ENCODE data around the gene TNNT3. TPM values are rescaled to one million over a fixed set of nuclear protein-coding genes. Genes with fewer than 3 reads are reported as not detected.

Gene TNNT3
- total RNA-seq, 2 experiments from 2014 or later: 4.7 to 6.2 TPM

DNA sequence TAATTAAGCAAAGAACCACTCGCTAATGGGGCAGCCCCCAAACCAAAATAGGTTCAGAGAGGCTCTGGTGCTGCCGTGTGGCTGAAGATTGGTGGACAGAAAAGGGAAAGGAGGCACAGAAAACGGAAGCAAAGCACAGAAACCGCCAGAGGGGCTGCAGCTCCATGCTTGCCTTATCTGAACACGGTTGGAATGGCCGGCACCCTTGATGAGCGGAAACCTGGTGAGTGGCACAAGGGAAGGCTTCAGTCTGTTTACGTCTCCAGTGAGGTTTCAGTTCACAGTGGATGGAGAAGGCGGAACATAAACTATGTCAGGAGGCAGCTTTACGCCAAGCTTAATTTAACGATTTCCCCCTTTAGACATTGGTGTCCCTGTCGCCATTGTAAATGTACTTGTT lies 22.6 kb upstream of the TNNT3 start:
- no peak for TF ChIP-seq EZH2phosphoT487 (IDR thresholded peaks at IDR 0.05; ENCODE audit: borderline replicate concordance, low read depth, low read length)
- TF ChIP-seq, protein P1, sequence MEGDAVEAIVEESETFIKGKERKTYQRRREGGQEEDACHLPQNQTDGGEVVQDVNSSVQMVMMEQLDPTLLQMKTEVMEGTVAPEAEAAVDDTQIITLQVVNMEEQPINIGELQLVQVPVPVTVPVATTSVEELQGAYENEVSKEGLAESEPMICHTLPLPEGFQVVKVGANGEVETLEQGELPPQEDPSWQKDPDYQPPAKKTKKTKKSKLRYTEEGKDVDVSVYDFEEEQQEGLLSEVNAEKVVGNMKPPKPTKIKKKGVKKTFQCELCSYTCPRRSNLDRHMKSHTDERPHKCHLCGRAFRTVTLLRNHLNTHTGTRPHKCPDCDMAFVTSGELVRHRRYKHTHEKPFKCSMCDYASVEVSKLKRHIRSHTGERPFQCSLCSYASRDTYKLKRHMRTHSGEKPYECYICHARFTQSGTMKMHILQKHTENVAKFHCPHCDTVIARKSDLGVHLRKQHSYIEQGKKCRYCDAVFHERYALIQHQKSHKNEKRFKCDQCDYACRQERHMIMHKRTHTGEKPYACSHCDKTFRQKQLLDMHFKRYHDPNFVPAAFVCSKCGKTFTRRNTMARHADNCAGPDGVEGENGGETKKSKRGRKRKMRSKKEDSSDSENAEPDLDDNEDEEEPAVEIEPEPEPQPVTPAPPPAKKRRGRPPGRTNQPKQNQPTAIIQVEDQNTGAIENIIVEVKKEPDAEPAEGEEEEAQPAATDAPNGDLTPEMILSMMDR (conservative IDR thresholded peaks at IDR 0.05; ENCODE audit: low read length): no peak
- no peaks in the 10 kb centered on the region for H3K9me2 ChIP-seq (ENCODE audit: insufficient read depth, low read length)
- H3K4me2 ChIP-seq (ENCODE audit: low read length): no peak overlapping the region
- H3K4me1 ChIP-seq (ENCODE audit: insufficient read depth, low read length, poor library complexity, severe bottlenecking): no peaks in the 10 kb centered on the region
- H3K36me3 ChIP-seq (ENCODE audit: insufficient read depth, low read length): no peaks in the 10 kb centered on the region
- H3K27ac ChIP-seq (ENCODE audit: low read depth, low read length, poor library complexity, severe bottlenecking): no peak overlapping the region
- H3K4me3 ChIP-seq (ENCODE audit: low read depth, low read length, poor library complexity, severe bottlenecking): no peak overlapping the region
- H3K79me2 ChIP-seq (ENCODE audit: insufficient read depth, low read depth, low read length): no peaks in the 10 kb centered on the region
- no peaks in the 10 kb centered on the region for H4K20me1 ChIP-seq (ENCODE audit: insufficient read depth, low read length)
- BruUV-seq (replicated peaks): no TSS peak
- H3K9me3 ChIP-seq (ENCODE audit: low read length): no peaks in the 10 kb centered on the region
- H2AFZ ChIP-seq (ENCODE audit: low read length): no peak overlapping the region
- intact Hi-C loops (cut with micrococcal nuclease; ENCODE audit: unreplicated experiment): loop anchor here (10.0 kb wide), 1 partner anchor 48 kb away; the partner anchor contains the start of gene MRPL23
- ChIA-PET POLR2A (no interaction called here), CTCF (ENCODE audit: unreplicated experiment) (no interaction called here)
- DNase-seq (ENCODE audit: low spot score): no peak

DNA sequence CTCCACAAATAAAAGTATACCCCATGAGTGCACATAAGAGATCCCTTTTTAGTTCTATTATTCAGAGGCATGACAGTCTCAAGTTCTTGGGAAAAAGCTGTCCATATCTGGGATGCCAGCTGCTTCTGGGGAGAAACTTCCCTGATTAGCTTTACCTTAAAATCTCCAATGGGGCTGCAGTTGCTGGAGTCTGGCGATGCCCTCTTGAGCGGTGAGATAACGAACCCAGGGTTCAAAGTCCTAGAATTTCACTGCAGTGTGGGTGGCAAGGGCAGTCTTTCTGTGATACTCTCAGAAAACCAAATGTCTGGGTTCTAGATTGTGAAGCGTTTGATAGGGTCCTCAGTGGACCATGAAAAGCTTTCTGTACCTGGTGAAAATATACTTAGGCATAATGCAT lies 20.4 kb upstream of the TNNT3 start:
- Histone ChIP-seq H4K20me1 (ENCODE audit: insufficient read depth, low read length) (no peaks in the 10 kb centered on the region), H3K79me2 (ENCODE audit: insufficient read depth, low read depth, low read length) (no peaks in the 10 kb centered on the region), H2AFZ (ENCODE audit: low read length) (no peak overlapping the region), H3K9me2 (ENCODE audit: insufficient read depth, low read length) (no peaks in the 10 kb centered on the region), H3K4me2 (ENCODE audit: low read length) (no peak overlapping the region), H3K4me1 (ENCODE audit: insufficient read depth, low read length, poor library complexity, severe bottlenecking) (no peaks in the 10 kb centered on the region), H3K27ac (ENCODE audit: low read depth, low read length, poor library complexity, severe bottlenecking) (no peak overlapping the region), H3K4me3 (ENCODE audit: low read depth, low read length, poor library complexity, severe bottlenecking) (no peak overlapping the region), H3K9me3 (ENCODE audit: low read length) (no peaks in the 10 kb centered on the region), H3K36me3 (ENCODE audit: insufficient read depth, low read length) (no peaks in the 10 kb centered on the region)
- BruUV-seq (replicated peaks): no TSS peak
- no peak for TF ChIP-seq EZH2phosphoT487 (IDR thresholded peaks at IDR 0.05; ENCODE audit: borderline replicate concordance, low read depth, low read length)
- TF ChIP-seq, protein P1 (conservative IDR thresholded peaks at IDR 0.05; ENCODE audit: low read length): no peak
- DNase-seq (ENCODE audit: low spot score): no peak
- POLR2A ChIA-PET: no interaction called here
- CTCF ChIA-PET (ENCODE audit: unreplicated experiment): interaction anchor here (0.8 kb wide), 1 partner anchor 17 kb away, joined by 3 read pairs; no protein-coding TSS in a partner anchor
- intact Hi-C loops (cut with micrococcal nuclease; ENCODE audit: unreplicated experiment): loop anchor here (10.0 kb wide), 1 partner anchor 46 kb away; the partner anchor contains the start of gene MRPL23

DNA sequence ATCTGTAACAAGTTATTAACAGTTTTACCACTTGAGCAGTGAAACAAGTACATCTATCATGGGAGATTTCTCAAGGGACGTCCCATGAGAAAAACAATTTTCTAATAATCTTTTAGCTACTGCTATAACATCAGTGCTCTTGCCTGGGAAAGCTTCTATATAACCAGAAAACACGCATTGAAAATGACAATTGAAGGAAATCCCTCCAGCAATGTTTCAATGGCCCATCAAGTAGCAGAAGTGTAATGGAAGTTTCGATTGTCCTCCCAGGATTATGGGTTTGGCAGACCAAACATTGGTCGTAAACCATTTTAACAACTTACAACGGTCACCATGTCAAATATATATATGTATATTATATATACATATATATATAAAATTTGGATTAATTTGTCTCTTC lies 19.8 kb upstream of the TNNT3 start:
- BruUV-seq (replicated peaks): no TSS peak
- Histone ChIP-seq H3K4me3 (ENCODE audit: low read depth, low read length, poor library complexity, severe bottlenecking) (no peak overlapping the region), H2AFZ (ENCODE audit: low read length) (no peak overlapping the region), H3K9me3 (ENCODE audit: low read length) (no peaks in the 10 kb centered on the region), H3K36me3 (ENCODE audit: insufficient read depth, low read length) (no peaks in the 10 kb centered on the region), H4K20me1 (ENCODE audit: insufficient read depth, low read length) (no peaks in the 10 kb centered on the region), H3K4me2 (ENCODE audit: low read length) (no peak overlapping the region), H3K9me2 (ENCODE audit: insufficient read depth, low read length) (no peaks in the 10 kb centered on the region), H3K27ac (ENCODE audit: low read depth, low read length, poor library complexity, severe bottlenecking) (no peak overlapping the region), H3K79me2 (ENCODE audit: insufficient read depth, low read depth, low read length) (no peaks in the 10 kb centered on the region), H3K4me1 (ENCODE audit: insufficient read depth, low read length, poor library complexity, severe bottlenecking) (no peaks in the 10 kb centered on the region)
- ChIA-PET POLR2A (no interaction called here), CTCF (ENCODE audit: unreplicated experiment) (no interaction called here)
- intact Hi-C loops (cut with micrococcal nuclease; ENCODE audit: unreplicated experiment): loop anchor here (10.0 kb wide), 1 partner anchor 45 kb away; the partner anchor contains the start of gene MRPL23
- no peak for DNase-seq (ENCODE audit: low spot score)
- no peak for TF ChIP-seq EZH2phosphoT487 (IDR thresholded peaks at IDR 0.05; ENCODE audit: borderline replicate concordance, low read depth, low read length)
- TF ChIP-seq, protein P1 (conservative IDR thresholded peaks at IDR 0.05; ENCODE audit: low read length): no peak
